Coronary artery (tissue), 2 donors: Measurements from ENCODE around the gene MAP1B.

Source experiments
- DNase-seq: peaks from one replicate; pipeline ENCODE4 v3.0.0-alpha.2; 2017; ENCODE audit warnings: low spot score
- H3K27ac ChIP-seq, 2 donors: fragments of 200-600 bp; sonication (generic); one replicate each; pipeline ENCODE4 v1.5.1; 2016 to 2019
- H3K4me3 ChIP-seq: fragments of 200-600 bp; sonication (generic); 2 replicates; pipeline ENCODE4 v1.5.1; 2016; ENCODE audit warnings: mild to moderate bottlenecking, moderate library complexity
- TF ChIP-seq, protein P1 (sequence below): fragments of 200-600 bp; sonication (generic); IDR thresholded peaks from one replicate; pipeline ENCODE4 v1.5.1; 2019; ENCODE audit warnings: antibody characterized with exemption

MAP1B gene

DNA sequence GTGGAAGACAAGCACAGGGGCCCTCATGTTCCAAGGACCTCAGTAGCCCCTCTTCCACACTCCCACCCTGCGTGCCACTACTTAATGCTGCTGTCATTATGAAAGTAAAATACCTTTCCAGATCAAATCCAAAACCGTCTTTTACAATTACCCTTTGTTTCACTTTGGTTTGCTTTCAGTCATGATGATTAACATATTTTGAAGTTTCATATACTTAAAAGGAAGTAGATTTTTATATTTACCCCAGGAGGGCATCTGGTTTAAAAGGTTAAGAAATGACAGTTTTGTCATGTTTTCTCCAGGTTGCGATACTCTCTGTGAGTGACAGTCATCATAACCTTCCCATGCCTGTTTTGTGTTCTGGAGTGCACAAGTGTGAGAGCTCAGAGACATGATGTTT is 13.5 kb upstream of the MAP1B start:
- H3K27ac ChIP-seq = no peak overlapping the region
- H3K4me3 ChIP-seq = no peak overlapping the region
- no peak for DNase-seq
- TF ChIP-seq, protein P1, sequence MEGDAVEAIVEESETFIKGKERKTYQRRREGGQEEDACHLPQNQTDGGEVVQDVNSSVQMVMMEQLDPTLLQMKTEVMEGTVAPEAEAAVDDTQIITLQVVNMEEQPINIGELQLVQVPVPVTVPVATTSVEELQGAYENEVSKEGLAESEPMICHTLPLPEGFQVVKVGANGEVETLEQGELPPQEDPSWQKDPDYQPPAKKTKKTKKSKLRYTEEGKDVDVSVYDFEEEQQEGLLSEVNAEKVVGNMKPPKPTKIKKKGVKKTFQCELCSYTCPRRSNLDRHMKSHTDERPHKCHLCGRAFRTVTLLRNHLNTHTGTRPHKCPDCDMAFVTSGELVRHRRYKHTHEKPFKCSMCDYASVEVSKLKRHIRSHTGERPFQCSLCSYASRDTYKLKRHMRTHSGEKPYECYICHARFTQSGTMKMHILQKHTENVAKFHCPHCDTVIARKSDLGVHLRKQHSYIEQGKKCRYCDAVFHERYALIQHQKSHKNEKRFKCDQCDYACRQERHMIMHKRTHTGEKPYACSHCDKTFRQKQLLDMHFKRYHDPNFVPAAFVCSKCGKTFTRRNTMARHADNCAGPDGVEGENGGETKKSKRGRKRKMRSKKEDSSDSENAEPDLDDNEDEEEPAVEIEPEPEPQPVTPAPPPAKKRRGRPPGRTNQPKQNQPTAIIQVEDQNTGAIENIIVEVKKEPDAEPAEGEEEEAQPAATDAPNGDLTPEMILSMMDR = no peak

DNA sequence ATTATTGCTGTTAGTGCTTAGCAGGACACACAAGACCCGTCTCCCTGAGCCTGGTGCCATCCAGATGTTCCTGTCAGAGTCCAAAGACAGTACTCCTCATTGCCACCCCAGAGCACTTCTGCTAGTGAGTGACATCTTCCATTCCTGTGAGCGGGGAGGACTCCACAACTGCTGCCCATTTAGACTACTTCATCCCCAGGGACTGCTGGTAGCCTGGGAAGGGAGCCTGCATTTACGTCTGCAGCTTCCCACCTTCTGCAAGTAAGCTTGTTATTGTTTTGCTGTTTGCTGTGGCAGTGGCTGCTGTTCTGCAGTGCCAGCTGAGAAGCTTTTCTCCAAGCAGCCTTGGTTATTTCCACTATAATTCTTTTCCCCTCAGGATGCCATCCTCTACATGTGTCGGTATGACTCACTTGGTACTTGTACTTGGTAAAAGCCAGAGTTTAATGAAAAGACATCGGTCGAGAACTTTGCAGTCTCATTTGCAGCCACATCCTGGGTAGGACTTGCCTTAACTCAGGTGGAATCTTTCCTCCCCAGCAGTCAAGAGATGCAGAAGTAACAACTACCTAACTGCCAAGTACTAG is 10.6 kb upstream of the MAP1B start:
- no peak for DNase-seq
- no peak overlapping the region for H3K4me3 ChIP-seq

DNA sequence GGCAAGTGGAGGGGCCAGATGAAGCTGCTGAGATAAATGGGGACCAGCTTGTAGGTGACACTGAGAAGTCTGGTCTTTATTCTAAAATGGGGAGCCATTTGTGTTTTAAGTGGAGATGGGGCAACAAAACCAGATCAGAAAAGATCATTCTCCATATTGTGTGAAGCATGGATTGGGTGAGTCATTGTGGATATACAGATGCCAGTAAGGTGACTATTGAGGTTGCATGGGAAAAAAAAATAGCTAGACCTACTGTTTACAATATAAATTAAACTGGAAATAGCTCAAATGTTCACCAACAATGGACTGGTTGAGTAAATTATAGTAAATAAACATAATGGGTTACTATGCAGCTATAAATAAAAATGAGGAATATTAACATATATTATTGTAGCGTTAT is 5.4 kb upstream of the MAP1B start:
- Histone ChIP-seq H3K4me3 (no peak overlapping the region), H3K27ac (no peak overlapping the region)
- DNase-seq = no peak
- TF ChIP-seq, protein P1 = no peak

More for the DNA sequence above, 10.6 kb upstream of the MAP1B start:
- TF ChIP-seq, protein P1 = no peak
- H3K27ac ChIP-seq = no peak overlapping the region

DNA sequence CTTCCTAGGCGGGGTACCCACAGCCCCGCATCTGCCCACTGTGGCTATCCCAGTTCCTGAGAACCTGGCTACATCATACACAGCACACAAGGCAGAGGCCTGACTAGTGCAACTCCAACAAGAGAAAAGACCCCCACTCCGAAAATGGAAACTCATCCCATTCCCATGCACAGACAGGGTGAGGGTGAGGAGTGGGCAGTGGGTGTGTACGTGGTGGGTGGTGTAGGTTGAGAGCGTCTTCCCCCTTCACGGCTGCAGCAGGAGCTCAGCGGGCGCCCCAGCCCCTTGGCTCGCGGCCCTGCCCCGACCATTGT is 501 bp upstream of the MAP1B start:
- peak overlapping the region; percentile 94 to 98 for H3K27ac ChIP-seq
- no peak for DNase-seq
- TF ChIP-seq, protein P1 = no peak
- H3K4me3 ChIP-seq = peak overlapping the region; percentile 96

DNA sequence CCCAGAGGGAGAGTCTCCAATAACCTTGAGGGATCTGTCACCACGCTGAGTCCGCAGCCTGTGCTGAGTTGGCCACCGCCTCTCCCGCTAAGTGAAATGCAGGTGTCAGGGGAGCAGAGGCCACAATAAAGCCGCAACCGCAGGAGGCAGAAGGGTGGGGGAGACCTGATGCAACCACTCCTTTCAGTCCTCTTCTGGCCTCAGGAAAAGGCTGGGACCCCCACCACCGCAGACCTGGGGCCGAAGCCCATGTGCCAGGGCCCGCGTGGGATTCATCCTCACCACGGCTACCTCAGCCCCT is 576 bp downstream of the MAP1B start:
- no peak for DNase-seq
- H3K4me3 ChIP-seq = peak overlapping the region; percentile 96
- TF ChIP-seq, protein P1 = no peak
- H3K27ac ChIP-seq = peak overlapping the region; percentile 94 to 98

DNA sequence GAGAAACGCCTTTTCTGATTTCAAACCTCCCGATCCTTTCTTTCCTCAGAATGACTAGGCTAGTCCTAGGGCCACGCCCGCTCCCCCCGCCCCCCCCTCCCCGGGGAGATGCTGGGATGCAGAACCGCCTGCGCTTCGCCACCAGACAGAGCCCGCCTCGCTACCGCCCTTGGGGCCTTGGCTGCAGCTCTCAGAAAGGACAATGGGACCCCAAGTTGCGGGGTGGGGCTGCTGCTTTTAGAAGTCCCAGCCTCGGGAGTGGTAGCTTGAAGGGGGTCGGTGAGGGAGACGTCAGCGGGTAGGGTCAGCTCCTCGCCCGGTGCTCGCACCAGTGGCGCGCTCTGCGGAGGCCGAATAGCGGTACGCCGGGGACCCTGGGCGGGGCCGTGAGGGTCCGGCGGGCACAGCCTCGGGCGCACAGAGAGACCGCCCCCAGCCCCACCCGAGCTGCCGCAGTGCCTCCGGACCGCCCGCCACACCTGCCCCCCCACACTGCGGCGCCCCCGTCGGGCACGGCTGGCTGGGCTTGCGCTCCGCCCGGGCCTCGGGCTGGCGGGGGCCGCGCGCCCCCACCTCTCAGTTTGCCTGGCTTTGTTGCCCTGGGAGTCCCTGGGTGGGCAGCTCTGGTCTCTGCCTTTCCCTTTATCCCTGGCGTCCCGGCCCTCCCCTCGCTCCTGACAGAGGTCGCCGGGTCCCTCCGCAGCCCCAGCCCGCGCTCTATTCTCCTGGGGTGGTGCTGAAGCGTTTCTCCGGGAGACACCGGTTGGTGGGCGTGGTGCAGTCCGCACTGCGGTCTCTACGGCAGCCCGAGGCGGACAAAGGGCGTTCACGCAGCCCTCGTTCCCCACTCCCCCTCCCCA is 1.2 kb downstream of the MAP1B start:
- TF ChIP-seq, protein P1 = no peak
- peak; percentile 92 for DNase-seq
- peak overlapping the region; percentile 94 to 98 for H3K27ac ChIP-seq
- H3K4me3 ChIP-seq = peak overlapping the region; percentile 96

DNA sequence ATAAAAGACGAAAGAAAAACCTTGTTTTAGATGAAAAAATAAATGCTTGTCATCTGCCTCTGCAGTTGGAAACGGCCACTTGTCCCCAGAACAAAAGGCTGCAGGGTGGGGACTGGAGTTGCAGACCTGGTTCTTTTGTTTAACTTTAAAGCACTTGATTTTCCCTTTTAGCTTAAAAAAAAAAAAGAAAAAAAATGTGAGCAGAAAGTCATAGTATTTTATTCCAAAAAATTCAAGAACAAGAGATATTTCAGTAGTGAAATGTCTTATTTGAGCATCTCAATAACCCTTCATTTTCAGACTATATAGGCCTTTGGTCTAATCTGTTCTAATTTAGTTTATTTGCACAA is 1.8 kb downstream of the MAP1B start:
- DNase-seq = no peak
- peak overlapping the region; percentile 96 for H3K4me3 ChIP-seq
- peak overlapping the region; percentile 94 to 98 for H3K27ac ChIP-seq
- TF ChIP-seq, protein P1 = no peak
